OCI-M2 (cell line): ENCODE measurements around the gene EDDM13.
A peak's percentile ranks its signal among the peaks of the same experiment; 100 is the strongest.
"Not testable (repeated sequence)": the region's sequence is repeated elsewhere in the genome, so short reads cannot be mapped to it uniquely, and the experiment has no call there.

ENCODE experiments used
- DNase-seq: peaks from one replicate; lab custom pipeline; 2025; ENCODE audit not compliant: unreplicated experiment; lab: John Stamatoyannopoulos, UW

EDDM13 gene

GRCh38 chr19:56319991-56320390 lies 47.4 kb downstream of the EDDM13 start:
- no peak for DNase-seq

- DNase-seq: no peak
Observed at GRCh38 chr19:56321254-56321988, 48.9 kb downstream of the EDDM13 start.

GRCh38 chr19:56321989-56322440 lies 49.5 kb downstream of the EDDM13 start:
- peak; percentile 62 for DNase-seq

DNA sequence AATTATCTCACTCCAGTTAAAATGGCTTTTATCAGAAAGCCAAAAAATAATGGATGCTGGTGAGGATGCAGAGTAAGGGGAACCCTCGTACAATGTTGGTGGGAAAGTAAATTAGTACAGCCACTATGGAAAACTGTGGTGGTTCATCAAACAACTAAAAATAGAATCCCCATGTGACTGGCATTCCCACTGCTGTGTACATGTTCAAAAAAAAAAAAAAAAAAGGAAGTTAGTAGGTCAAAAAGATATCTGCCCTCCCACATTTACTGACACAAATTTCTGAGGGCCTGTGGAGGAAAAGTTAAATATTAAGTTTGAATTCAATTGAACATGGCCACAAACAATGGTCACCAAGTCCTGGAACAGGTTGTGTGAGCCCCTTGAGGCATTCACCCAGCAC lies 51.9 kb downstream of the EDDM13 start:
- DNase-seq: no peak

DNA sequence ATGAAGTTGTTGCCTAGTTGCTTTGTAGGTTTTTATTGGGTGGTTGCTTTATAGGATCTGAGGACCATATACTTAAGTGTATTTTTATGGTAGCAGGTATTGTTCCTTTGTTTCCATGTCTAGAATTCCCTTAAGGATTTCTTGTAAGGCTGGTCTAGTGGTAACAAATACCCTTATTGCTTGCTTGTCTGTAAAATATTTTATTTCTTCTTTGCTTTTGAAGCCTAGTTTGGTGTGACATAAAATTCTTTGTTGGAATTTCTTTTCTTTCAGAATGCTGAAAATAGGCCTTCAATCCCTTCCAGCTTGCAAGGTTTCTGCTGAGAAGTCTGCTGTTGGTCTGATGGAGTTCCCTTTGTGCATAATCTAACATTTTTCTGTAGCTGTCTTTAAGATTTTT lies 60.1 kb downstream of the EDDM13 start:
- no peak for DNase-seq

- peak; percentile 50 for DNase-seq
Observed at GRCh38 chr19:56333506-56333905, 61.0 kb downstream of the EDDM13 start.

DNA sequence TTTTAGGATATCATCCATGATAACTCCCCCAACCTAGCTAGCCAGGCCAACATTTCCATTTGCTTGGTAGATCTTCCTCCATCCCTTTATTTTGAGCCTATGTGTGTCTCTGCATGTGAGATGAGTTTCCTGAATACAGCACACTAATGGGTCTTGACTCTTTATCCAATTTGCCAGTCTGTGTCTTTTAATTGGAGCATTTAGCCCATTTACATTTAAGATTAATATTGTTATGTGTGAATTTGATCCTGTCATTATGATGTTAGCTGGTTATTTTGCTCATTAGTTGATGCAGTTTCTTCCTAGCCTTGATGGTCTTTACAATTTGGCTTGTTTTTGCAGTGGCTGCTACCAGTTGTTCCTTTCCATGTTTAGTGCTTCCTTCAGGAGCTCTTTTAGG lies 62.8 kb downstream of the EDDM13 start:
- DNase-seq: not testable (repeated sequence)

DNA sequence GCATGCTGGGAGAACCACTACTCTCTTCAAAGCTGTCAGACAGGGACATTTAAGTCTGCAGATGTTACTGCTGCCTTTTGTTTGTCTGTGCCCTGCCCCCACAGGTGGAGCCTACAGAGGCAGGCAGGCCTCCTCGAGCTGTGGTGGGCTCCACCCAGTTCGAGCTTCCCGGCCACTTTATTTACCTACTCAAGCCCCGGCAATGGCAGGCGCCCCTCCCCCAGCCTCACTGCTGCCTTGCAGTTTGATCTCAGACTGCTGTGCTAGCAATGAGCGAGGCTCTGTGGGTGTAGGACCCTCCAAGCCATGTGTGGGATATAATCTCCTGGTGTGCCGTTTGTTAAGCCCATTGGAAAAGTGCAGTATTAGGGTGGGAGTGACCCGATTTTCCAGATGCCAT lies 64.5 kb downstream of the EDDM13 start:
- not testable (repeated sequence) for DNase-seq

DNA sequence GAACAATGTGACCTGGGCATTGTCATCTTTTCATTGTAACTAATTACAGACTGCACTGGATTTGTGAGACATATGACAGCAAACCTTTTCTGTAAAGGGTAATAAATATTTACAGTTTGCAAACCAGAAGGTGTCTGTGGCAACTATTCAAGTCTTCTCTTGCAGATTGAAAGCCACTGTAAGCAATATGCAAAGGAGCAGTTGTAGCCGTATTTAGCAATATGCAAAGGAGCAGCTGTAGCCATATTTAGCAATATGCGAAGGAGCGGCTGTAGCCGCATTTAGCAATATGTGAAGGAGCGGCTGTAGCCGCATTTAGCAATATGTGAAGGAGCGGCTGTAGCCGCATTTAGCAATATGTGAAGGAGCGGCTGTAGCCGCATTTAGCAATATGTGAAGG lies 66.5 kb downstream of the EDDM13 start:
- DNase-seq: not testable (repeated sequence)

DNA sequence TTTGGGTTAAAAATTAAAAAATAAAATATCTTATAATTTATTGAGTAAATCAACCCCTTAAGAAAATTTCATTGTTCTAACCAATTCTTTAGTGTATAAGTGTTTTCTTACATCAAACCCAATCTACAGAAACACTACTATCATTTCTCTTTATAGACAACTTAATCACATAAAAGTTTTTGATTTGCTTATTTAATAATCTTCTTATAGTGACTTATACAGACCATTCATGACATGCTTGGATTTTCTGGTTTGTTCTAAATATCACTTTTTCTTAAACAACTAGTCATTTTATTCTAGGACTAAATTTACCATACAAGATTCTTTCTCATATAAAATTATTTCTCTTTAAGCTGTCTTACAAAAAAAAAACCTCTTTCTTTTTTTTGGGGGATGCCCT lies 69.4 kb downstream of the EDDM13 start:
- no peak for DNase-seq

DNA sequence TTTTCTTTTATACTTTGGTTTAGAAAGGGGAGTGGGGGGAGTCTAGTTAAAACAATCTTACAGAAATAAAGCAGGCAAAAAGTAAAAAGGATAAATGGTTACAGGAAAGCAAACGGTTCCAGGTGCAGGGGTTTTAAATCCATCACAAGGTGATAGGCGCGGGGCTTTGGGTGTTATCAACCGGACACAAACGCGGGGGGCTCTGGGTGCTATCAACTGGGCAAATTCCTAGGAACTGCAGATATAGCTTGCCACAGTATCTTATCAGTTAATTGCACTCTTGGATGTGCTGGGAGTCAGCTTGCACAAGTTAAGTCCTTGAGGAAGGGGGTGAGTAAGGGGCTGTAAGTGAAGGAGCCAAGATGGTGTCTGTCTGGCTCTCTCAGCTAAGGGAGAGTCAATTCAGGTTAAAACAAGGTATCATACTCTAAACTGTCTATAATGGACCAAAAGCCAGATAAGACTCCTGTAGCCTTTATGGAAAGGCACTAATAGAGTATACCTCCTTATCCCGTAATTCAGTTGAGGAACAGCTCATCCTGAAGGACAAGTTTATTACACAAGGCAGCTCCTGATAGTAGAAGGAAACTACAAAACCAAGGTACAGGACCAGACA lies 74.7 kb downstream of the EDDM13 start:
- no peak for DNase-seq

- no peak for DNase-seq
Observed at GRCh38 chr19:56348289-56348877, 75.8 kb downstream of the EDDM13 start.

DNA sequence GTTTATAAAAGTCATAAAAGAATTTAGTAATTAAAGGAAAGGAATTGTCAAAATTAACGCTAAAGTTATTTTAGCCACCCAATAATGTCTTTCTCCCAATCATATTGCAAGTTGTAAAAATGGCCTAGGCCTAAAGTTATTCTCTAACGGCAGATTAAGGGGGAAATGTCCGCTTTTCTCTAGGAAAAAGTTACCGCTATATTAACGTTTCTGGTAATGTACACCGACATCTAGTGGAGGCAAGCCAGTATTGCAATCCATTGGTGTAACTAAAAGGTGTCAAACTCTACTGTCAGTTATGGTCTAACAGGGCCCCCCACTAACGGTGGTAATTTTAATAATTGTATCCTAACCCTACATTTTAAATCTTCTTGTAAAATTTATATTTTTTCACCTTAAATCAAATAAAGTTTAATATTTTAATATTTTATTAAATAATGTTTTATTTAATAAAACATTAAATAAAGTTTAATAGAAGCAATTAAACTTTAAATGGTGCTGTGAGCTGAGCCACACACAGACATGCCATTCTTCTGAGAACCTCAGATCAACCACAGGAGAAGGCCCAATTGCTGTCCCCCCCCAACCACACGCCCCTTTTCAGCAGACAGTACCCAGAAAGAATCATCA lies 78.0 kb downstream of the EDDM13 start:
- DNase-seq: no peak

- DNase-seq: no peak
Observed at GRCh38 chr19:56351208-56351607, 78.7 kb downstream of the EDDM13 start.

- no peak for DNase-seq
Observed at GRCh38 chr19:56355517-56355916, 83.0 kb downstream of the EDDM13 start.

- no peak for DNase-seq
Observed at GRCh38 chr19:56356944-56357343, 84.4 kb downstream of the EDDM13 start.
